Middle frontal gyrus (tissue), 1 donor: ENCODE results near the gene TENM4.
"Not testable (repeated sequence)": the region's sequence is repeated elsewhere in the genome, so short reads cannot be mapped to it uniquely, and the experiment has no call there.

Source experiments
- DNase-seq: peaks from one replicate; pipeline ENCODE4 v3.0.0-alpha.2; 2015; ENCODE audit warnings: low spot score; ENCODE audit errors: extremely low spot score

TENM4 gene

GRCh38 chr11:79219186-79220045 is 221.4 kb downstream of the TENM4 start:
- no peak for DNase-seq

- peak; percentile 32 for DNase-seq
Observed at GRCh38 chr11:79212741-79213190, 228.1 kb downstream of the TENM4 start.

GRCh38 chr11:79209540-79210266 is 231.1 kb downstream of the TENM4 start:
- no peak for DNase-seq

- no peak for DNase-seq
Observed at GRCh38 chr11:79208126-79208525, 232.7 kb downstream of the TENM4 start.

- DNase-seq = no peak
Observed at GRCh38 chr11:79206951-79207350, 233.9 kb downstream of the TENM4 start.

- no peak for DNase-seq
Observed at GRCh38 chr11:79205786-79206185, 235.0 kb downstream of the TENM4 start.

- DNase-seq = no peak
Observed at GRCh38 chr11:79201677-79202347, 239.0 kb downstream of the TENM4 start.

- no peak for DNase-seq
Observed at GRCh38 chr11:79200398-79201070, 240.3 kb downstream of the TENM4 start.

GRCh38 chr11:79199729-79200354 is 241.0 kb downstream of the TENM4 start:
- DNase-seq = no peak

- no peak for DNase-seq
Observed at GRCh38 chr11:79198898-79199250, 242.0 kb downstream of the TENM4 start.

GRCh38 chr11:79198203-79198897 is 242.5 kb downstream of the TENM4 start:
- no peak for DNase-seq

- no peak for DNase-seq
Observed at GRCh38 chr11:79196950-79197349, 243.9 kb downstream of the TENM4 start.

GRCh38 chr11:79195209-79195608 is 245.6 kb downstream of the TENM4 start:
- DNase-seq = no peak

- no peak for DNase-seq
Observed at GRCh38 chr11:79193663-79194310, 247.0 kb downstream of the TENM4 start.

GRCh38 chr11:79192836-79193235 is 248.0 kb downstream of the TENM4 start:
- DNase-seq = no peak

- DNase-seq = not testable (repeated sequence)
Observed at GRCh38 chr11:79191716-79192115, 249.1 kb downstream of the TENM4 start.

GRCh38 chr11:79190553-79190952 is 250.3 kb downstream of the TENM4 start:
- DNase-seq = not testable (repeated sequence)

- DNase-seq = no peak
Observed at GRCh38 chr11:79189601-79190000, 251.2 kb downstream of the TENM4 start.

GRCh38 chr11:79189055-79189454 is 251.8 kb downstream of the TENM4 start:
- DNase-seq = no peak

GRCh38 chr11:79186669-79187068 is 254.2 kb downstream of the TENM4 start:
- DNase-seq = no peak
